Ishikawa (cell line): ENCODE data around the gene PIK3C2G.

Source experiments
- CEBPB ChIP-seq: IDR thresholded peaks from 2 replicates; pipeline ENCODE4 v1.6.1; 2012
- EP300 ChIP-seq: IDR thresholded peaks from 2 replicates; pipeline ENCODE4 v1.6.1; 2012; ENCODE audit warnings: borderline replicate concordance
- NFIC ChIP-seq: IDR thresholded peaks from 2 replicates; pipeline ENCODE4 v1.6.1; 2012
- RAD21 ChIP-seq: IDR thresholded peaks from 2 replicates; pipeline ENCODE4 v1.6.1; 2012; ENCODE audit warnings: low read depth
- REST ChIP-seq: IDR thresholded peaks from 2 replicates; pipeline ENCODE4 v1.6.1; 2012; ENCODE audit warnings: low read depth, mild to moderate bottlenecking
- TAF1 ChIP-seq: IDR thresholded peaks from 2 replicates; pipeline ENCODE4 v1.6.1; 2012; ENCODE audit warnings: low read depth, mild to moderate bottlenecking
- TCF12 ChIP-seq: IDR thresholded peaks from 2 replicates; pipeline ENCODE4 v1.6.1; 2012; ENCODE audit warnings: low read depth
- YY1 ChIP-seq: IDR thresholded peaks from 2 replicates; pipeline ENCODE4 v1.6.1; 2012; ENCODE audit warnings: low read depth
- TF ChIP-seq, protein P1 (sequence below): IDR thresholded peaks from 2 replicates; pipeline ENCODE4 v1.6.1; 2012
- TF ChIP-seq, protein P2 (sequence below): IDR thresholded peaks from 2 replicates; pipeline ENCODE4 v1.6.1; 2012

DNA sequence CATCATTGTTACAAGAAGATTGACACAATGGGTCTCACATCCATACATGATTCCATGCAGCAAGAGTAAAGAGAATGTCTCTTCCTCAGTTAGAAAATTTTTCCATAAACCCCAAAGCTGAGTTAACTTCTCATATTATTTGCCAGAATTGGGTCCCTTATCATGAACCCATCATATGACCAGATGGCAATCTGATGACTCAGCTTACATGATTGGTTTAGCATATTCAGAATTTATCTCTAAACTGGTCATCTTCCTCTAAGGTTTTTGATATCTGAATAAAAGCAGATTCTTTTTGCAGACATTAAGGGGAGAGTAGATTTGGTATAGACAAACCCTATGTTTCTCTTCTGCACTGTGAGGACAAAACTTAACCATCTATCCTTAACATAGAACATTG is 174.9 kb downstream of the PIK3C2G start:
- no peak for TF ChIP-seq EP300
- no peak for TF ChIP-seq RAD21
- TF ChIP-seq, protein P1, sequence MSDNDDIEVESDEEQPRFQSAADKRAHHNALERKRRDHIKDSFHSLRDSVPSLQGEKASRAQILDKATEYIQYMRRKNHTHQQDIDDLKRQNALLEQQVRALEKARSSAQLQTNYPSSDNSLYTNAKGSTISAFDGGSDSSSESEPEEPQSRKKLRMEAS: no peak
- no peak for TF ChIP-seq YY1
- no peak for TF ChIP-seq CEBPB
- no peak for TF ChIP-seq REST
- TF ChIP-seq TCF12: no peak
- TF ChIP-seq, protein P2, sequence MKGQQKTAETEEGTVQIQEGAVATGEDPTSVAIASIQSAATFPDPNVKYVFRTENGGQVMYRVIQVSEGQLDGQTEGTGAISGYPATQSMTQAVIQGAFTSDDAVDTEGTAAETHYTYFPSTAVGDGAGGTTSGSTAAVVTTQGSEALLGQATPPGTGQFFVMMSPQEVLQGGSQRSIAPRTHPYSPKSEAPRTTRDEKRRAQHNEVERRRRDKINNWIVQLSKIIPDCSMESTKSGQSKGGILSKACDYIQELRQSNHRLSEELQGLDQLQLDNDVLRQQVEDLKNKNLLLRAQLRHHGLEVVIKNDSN: no peak
- no peak for TF ChIP-seq NFIC
- no peak for TF ChIP-seq TAF1
